MM.1S (cell line): ENCODE data around the gene ZNRF1.

Experiments used
- DNase-seq: peaks from one replicate; pipeline ENCODE4 v3.0.0-alpha.2; 2015
- H2AFZ ChIP-seq: fragments of 300-600 bp; sonication (generic); 2 replicates; pipeline ENCODE4 v1.6.0; 2016; ENCODE audit warnings: antibody characterized with exemption, low read length
- H3F3A ChIP-seq: fragments of 300-600 bp; sonication (generic); 2 replicates; pipeline ENCODE4 v1.6.1; 2016; ENCODE audit warnings: mild to moderate bottlenecking, antibody characterized with exemption, low read length, moderate library complexity, mixed read lengths; ENCODE audit not compliant: insufficient read depth
- H3K27ac ChIP-seq: fragments of 300-600 bp; sonication (generic); 2 replicates; pipeline ENCODE4 v1.5.1; 2016; ENCODE audit warnings: mild to moderate bottlenecking, low read length
- H3K27me3 ChIP-seq: fragments of 300-600 bp; sonication (generic); replicated peaks from 2 replicates; pipeline ENCODE4 v1.6.0; 2016; ENCODE audit warnings: low read length; ENCODE audit not compliant: insufficient read depth
- H3K36me3 ChIP-seq: fragments of 300-600 bp; sonication (generic); replicated peaks from 2 replicates; pipeline ENCODE4 v1.6.1; 2016; ENCODE audit warnings: mild to moderate bottlenecking, low read length, mixed read lengths; ENCODE audit not compliant: insufficient read depth
- H3K4me1 ChIP-seq: fragments of 300-600 bp; sonication (generic); 2 replicates; pipeline ENCODE4 v1.6.1; 2016; ENCODE audit warnings: low read length, mixed read lengths
- H3K4me2 ChIP-seq: fragments of 300-600 bp; sonication (generic); 2 replicates; pipeline ENCODE4 v1.6.0; 2016; ENCODE audit warnings: low read depth, low read length
- H3K4me3 ChIP-seq: fragments of 300-600 bp; sonication (generic); 2 replicates; pipeline ENCODE4 v1.5.1; 2016; ENCODE audit warnings: low read length, mixed read lengths
- H3K79me2 ChIP-seq: fragments of 300-600 bp; sonication (generic); 2 replicates; pipeline ENCODE4 v1.6.1; 2016; ENCODE audit warnings: mixed run types, low read length, mixed read lengths
- H3K9ac ChIP-seq: fragments of 300-600 bp; sonication (generic); 2 replicates; pipeline ENCODE4 v1.6.1; 2016; ENCODE audit warnings: low read length, mixed read lengths
- H3K9me2 ChIP-seq: fragments of 300-600 bp; sonication (generic); replicated peaks from 2 replicates; pipeline ENCODE4 v1.6.1; 2016; ENCODE audit warnings: mild to moderate bottlenecking, low read length, mixed read lengths; ENCODE audit not compliant: insufficient read depth
- H3K9me3 ChIP-seq: fragments of 300-600 bp; sonication (generic); replicated peaks from 2 replicates; pipeline ENCODE4 v1.6.1; 2016; ENCODE audit warnings: mild to moderate bottlenecking, low read length, mixed read lengths; ENCODE audit not compliant: insufficient read depth
- H4K20me1 ChIP-seq: fragments of 300-600 bp; sonication (generic); 2 replicates; pipeline ENCODE4 v1.6.1; 2016; ENCODE audit warnings: mild to moderate bottlenecking, low read length, moderate library complexity, mixed read lengths; ENCODE audit not compliant: insufficient read depth
- EZH2 ChIP-seq: fragments of 300-600 bp; sonication (generic); optimal IDR thresholded peaks from 2 replicates; pipeline ENCODE3; 2017; ENCODE audit warnings: low read depth, mild to moderate bottlenecking, antibody characterized with exemption, low read length, mixed read lengths
- EZH2phosphoT487 ChIP-seq: fragments of 300-600 bp; sonication (generic); IDR thresholded peaks from 2 replicates; pipeline ENCODE4 v1.6.1; 2018; ENCODE audit warnings: antibody characterized with exemption, low read length
- TF ChIP-seq, protein P1 (sequence below): fragments of 300-600 bp; sonication (generic); IDR thresholded peaks from 2 replicates; pipeline ENCODE4 v1.5.1; 2016; ENCODE audit warnings: antibody characterized with exemption, low read length, mixed read lengths

Gene ZNRF1

GRCh38 chr16:75066861-75067447, 68.1 kb downstream of the ZNRF1 start:
- no peaks in the 10 kb centered on the region for H3K79me2 ChIP-seq
- H3K9me3 ChIP-seq: no peaks in the 10 kb centered on the region
- no peak overlapping the region for H3K4me2 ChIP-seq
- no peaks in the 10 kb centered on the region for H3K36me3 ChIP-seq
- no peak overlapping the region for H3K9ac ChIP-seq
- H3K4me3 ChIP-seq: no peak overlapping the region
- H4K20me1 ChIP-seq: no peaks in the 10 kb centered on the region
- H2AFZ ChIP-seq: no peak overlapping the region
- no peaks in the 10 kb centered on the region for H3K27me3 ChIP-seq
- no peak for TF ChIP-seq EZH2phosphoT487
- no peak for TF ChIP-seq EZH2
- TF ChIP-seq, protein P1, sequence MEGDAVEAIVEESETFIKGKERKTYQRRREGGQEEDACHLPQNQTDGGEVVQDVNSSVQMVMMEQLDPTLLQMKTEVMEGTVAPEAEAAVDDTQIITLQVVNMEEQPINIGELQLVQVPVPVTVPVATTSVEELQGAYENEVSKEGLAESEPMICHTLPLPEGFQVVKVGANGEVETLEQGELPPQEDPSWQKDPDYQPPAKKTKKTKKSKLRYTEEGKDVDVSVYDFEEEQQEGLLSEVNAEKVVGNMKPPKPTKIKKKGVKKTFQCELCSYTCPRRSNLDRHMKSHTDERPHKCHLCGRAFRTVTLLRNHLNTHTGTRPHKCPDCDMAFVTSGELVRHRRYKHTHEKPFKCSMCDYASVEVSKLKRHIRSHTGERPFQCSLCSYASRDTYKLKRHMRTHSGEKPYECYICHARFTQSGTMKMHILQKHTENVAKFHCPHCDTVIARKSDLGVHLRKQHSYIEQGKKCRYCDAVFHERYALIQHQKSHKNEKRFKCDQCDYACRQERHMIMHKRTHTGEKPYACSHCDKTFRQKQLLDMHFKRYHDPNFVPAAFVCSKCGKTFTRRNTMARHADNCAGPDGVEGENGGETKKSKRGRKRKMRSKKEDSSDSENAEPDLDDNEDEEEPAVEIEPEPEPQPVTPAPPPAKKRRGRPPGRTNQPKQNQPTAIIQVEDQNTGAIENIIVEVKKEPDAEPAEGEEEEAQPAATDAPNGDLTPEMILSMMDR: no peak
- H3K9me2 ChIP-seq: no peaks in the 10 kb centered on the region
- H3K27ac ChIP-seq: no peak overlapping the region
- no peaks in the 10 kb centered on the region for H3K4me1 ChIP-seq
- no peaks in the 10 kb centered on the region for H3F3A ChIP-seq
- DNase-seq: no peak

- no peaks in the 10 kb centered on the region for H3K27me3 ChIP-seq
- H3K4me3 ChIP-seq: no peak overlapping the region
- no peaks in the 10 kb centered on the region for H3K36me3 ChIP-seq
- H3K4me2 ChIP-seq: no peak overlapping the region
- no peaks in the 10 kb centered on the region for H3K4me1 ChIP-seq
- H3F3A ChIP-seq: no peaks in the 10 kb centered on the region
- DNase-seq: no peak
- H2AFZ ChIP-seq: no peak overlapping the region
- no peaks in the 10 kb centered on the region for H3K79me2 ChIP-seq
- TF ChIP-seq, protein P1: no peak
- TF ChIP-seq EZH2phosphoT487 (no peak), EZH2 (no peak)
- no peaks in the 10 kb centered on the region for H4K20me1 ChIP-seq
- H3K9ac ChIP-seq: no peak overlapping the region
- H3K9me2 ChIP-seq: no peaks in the 10 kb centered on the region
- H3K9me3 ChIP-seq: no peaks in the 10 kb centered on the region
- H3K27ac ChIP-seq: no peak overlapping the region
Observed at GRCh38 chr16:75068085-75069031, 69.5 kb downstream of the ZNRF1 start.

DNA sequence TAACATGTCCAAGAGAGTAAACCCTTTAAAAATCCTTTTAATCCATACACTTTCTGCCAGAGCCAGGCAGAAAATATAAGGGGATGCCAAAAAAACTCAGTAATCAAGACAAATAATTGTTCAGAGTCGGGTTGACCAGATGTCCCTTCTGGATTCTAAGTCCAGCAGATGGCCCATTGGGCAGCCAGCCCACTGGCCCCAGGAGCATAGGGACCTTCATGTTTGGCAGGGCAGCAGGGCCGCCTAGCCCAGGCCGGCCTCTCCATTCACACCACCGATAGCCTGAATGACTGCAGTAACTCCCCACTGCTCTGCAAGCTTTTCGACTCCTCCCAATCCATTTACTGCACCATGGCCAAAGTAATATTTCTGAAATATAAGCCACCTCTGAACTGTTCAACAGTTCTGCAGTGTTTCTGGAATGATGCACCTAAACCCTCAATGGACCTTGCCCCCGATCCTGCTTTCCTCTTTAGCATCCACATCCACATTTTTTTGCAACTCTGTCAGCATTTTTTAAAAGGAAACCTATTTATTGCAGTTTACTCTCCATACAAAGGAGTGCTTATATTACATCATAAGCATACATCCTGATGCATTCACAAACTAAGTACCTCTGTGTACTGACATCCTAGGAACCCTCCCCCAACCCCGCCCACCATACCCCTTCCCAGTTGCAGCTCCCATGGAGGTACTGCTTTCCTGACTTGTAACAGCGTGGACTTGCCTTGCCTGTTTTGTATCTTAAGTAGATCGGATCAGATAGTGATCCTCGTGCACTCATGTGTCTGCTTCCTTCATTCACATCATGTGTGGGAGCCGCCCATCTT, 71.4 kb downstream of the ZNRF1 start:
- no peaks in the 10 kb centered on the region for H3F3A ChIP-seq
- H3K36me3 ChIP-seq: no peaks in the 10 kb centered on the region
- no peaks in the 10 kb centered on the region for H3K4me1 ChIP-seq
- H3K4me3 ChIP-seq: no peak overlapping the region
- H2AFZ ChIP-seq: no peak overlapping the region
- H3K27ac ChIP-seq: no peak overlapping the region
- H3K9ac ChIP-seq: no peak overlapping the region
- TF ChIP-seq EZH2phosphoT487 (no peak), EZH2 (no peak)
- TF ChIP-seq, protein P1: no peak
- no peaks in the 10 kb centered on the region for H3K27me3 ChIP-seq
- H3K9me2 ChIP-seq: no peaks in the 10 kb centered on the region
- H3K9me3 ChIP-seq: no peaks in the 10 kb centered on the region
- H3K4me2 ChIP-seq: no peak overlapping the region
- DNase-seq: no peak
- no peaks in the 10 kb centered on the region for H3K79me2 ChIP-seq
- no peaks in the 10 kb centered on the region for H4K20me1 ChIP-seq
